ENCODE measurements around the gene ZNF319.
"Not testable (repeated sequence)": the region's sequence is repeated elsewhere in the genome, so short reads cannot be mapped to it uniquely, and the experiment has no call there.

ZNF319 gene

DNA sequence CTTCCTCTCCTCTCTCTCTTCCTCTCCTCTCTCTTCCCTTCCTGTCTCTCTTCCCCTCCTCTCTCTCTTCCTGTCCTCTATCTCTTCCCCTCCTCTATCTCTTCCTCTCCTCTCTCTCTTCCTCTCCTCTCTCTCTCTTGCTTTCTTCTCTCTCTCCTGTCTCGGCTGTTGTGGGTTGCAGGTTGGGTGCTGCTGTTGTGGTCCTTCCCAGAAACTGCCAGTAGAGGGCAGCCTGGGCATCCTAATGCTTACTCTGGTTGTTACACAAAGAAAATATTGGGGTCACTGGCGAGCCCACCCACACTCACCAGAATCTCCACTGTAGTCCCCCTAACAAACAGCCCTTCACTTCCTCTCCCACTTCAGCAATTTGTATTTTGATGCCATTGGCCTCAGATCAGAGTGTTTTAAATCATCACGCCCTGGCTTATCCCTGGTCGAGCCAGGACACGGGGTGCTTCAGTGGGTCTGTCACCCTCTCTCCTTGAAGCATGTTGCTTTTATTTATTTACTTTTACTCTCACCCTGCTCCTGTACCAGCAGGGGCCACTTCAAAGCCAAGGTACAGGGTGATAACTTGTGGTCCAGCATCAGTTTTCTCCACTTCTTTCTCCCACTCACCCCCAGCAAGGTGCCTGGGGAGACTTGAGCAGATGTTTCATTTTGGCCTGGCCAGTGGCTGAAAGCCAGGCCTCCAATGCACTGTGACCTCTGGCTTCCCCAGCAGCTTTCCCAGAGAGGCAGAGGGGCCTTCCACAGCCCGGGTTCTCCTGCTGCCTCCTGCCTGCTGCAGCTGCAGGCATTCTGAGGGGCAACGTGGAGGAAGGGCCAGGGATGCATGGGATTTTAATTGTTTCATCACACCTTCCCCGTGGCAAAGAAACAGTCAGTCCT lies 20.4 kb upstream of the ZNF319 start:
- peak; percentile 66 to 73 for DNase-seq

- no peak for DNase-seq
Measured at GRCh38 chr16:58019866-58020538, 19.5 kb upstream of the ZNF319 start.

- DNase-seq, result no peak
Measured at GRCh38 chr16:58018803-58019202, 18.3 kb upstream of the ZNF319 start.

DNA sequence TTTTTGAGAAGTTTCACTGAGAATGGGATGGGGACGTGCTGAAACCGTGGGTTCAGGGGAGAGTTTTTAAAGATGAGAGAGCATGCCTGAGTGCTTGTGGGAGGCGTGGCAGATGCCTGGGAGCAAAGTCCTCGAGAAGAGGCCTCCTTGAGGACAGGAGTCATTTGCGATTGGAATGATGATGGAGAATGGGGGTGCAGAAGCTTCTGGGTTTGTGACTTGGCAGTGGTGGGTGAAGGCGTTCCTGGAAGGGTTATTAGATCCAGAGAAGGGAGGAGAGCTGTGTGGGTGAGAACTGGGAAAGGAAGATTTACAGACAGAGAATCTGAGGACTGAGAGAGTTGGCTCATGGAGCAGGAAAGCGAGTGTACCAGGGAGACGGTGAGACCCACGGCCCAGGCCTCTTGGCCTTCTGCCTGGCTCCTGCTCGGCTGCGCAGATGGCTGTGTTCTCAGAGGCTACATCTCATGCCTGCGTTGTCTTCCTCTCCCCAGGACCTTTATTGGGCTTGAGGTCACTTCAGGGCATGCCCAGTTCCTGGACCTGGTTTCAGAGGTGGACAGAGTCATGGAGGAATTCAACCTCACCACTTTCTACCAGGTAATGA lies 16.5 kb upstream of the ZNF319 start:
- no peak for DNase-seq

- no peak for DNase-seq
Measured at GRCh38 chr16:58013201-58013956, 12.9 kb upstream of the ZNF319 start.

DNA sequence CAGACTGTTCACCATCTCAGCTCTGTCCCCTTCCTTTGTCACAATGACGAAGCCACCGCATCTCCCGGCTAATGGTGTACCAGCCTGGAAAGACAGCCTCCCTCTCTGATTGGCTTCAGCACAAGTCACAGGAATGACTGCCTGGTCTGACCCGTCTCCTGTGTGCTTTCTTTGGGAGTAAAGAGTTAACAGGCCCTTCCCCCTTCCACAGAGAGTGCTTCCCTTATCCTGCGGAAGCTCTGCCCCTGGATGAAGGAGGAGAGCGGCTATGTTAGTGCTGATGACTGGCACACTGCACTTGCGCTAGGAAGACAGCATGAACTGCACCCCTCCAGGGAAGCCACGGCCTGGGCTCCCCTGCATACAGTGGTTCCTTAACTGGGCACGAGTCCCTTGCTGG lies 12.0 kb upstream of the ZNF319 start:
- DNase-seq, result no peak

DNA sequence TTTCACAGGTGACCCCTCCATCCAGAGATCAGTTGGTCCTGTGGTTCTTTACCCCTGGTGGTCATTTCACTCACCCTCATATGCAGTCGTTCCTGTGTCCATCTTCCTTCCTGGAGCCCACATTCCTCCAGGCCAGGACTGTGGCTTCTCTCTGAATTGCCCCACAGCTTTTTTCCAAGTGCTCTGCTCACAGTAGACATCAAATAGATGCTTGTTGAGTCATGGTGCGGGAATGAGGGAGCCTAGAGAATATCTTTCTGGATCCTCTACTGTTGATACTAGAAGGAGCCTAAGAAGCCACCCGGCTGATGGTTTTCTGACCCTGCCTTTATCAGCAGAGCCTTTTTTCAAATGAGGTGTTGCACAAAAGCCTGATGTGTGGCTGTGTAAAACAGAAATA lies 11.2 kb upstream of the ZNF319 start:
- no peak for DNase-seq

GRCh38 chr16:58010886-58011285 lies 10.4 kb upstream of the ZNF319 start:
- no peak for DNase-seq

DNA sequence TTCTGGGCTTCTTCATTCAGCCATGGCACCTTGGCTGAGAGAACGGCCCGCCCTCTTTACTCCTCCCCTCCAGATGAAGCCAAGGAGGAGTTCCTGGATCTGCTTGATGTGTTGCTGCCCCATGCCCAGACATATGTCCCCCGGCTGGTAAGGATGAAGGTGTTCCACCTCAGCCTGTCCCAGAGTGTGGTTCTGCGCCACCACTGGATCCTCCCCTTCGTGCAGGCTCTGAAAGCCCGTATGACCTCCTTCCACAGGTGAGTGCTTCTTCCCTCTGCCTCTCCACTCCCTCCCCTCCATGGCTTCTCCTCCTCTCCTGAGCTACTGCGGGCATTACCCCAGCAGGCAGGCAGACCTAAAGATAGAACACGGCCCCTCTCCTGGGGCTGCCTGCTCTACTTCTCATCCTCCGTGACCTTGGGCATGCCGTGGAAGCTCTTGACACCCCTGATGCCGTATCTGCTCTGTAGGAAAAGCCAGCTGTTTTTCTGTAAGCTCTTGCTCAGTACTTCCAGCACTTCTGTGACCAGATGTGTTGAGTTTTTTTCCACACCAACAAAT lies 9.5 kb upstream of the ZNF319 start:
- no peak for DNase-seq

DNA sequence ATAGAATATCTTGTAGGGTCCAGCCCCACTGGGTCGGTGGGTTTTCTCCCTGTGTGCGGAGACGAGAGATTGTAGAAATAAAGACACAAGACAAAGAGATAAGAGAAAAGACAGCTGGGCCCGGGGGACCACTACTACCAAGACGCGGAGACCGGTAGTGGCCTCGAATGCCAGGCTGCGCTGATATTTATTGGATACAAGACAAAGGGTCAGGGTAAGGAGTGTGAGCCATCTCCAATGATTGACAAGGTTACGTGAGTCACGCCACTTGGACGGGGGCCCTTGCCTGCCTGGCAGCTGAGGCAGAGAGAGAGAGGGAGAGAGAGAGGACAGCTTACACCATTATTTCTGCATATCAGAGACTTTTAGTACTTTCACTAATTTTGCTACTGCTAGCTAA lies 4.3 kb upstream of the ZNF319 start:
- DNase-seq, result not testable (repeated sequence)

GRCh38 chr16:58002936-58003335 lies 2.5 kb upstream of the ZNF319 start:
- no peak for DNase-seq

GRCh38 chr16:58002416-58002800 lies 1.9 kb upstream of the ZNF319 start:
- no peak for DNase-seq

DNA sequence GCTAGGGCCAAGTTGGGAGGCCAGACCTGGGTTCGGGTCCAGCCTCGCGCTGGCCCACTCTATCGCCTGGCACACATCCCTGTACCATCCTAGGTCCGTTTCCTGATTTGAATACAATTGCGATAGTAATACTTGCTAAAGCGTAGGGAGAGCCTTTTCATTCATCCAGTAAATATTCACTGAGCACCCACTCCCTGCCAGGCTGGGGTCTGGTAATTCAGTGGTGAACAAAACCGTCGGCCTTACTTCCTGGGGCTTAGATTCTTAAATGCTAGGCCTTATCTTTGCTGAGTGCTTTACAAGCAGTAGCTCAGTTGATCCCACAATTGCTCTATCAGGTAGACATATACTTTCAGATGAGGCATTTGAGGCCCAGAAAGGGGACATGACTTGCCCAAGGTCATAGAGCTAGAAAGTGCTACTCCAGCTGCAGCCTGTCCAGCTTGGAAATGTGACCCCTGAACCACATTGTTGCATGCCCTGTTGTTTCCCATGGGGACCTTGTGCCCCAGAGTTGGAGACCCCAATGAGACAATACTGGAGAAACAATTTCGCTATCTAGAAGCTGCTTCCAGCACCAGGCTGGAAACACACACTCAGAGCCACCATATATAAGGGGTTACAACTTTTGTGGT lies 1.4 kb upstream of the ZNF319 start:
- no peak for DNase-seq

DNA sequence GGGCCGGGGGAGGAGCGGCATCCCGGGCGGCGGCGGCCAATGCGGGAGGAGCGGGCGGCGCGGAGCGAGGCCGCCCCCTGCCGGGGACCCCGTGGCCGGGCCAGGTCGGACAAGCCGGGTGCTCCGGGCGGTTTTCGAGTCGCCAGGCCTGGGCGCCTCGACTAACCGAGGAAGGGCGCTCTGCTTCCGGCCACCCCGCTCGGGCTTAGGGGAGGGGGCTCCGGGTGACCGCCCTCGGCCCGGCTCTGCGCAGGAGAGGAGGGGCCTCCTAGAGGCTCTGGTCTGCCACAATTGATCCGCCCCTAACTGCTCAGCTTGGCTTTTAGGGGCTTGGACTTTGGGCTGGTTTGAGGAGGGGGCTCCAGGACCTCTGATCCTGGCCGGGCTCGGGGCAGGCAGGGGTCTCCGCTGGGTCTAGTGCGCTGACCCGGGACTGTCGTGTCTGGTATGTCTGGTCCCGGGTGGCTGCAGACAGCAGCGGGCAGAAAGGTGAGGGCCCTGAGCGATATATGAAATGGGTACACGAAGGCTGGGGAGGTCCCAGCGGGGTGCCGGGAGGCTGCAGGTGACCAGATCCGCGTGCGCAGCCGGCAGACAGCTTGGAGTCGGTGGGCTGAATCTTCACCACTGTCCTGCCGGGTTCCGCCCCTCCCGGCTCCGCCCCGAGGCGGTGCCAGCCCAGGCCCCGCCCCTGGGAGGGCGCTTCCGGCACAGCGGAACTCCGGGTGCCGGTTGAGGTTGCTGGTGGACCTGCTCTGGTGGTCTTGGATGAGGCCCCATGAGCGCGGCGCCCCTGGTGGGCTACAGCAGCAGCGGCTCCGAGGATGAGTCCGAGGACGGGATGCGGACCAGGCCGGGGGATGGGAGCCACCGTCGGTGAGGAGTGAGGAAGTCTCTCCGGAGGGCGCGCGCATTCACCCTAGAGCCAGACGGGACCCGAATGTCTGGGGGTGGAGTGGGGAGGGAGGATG lies 519 bp upstream of the ZNF319 start, which contains the start of gene USB1:
Gene USB1, plus strand, starts transcription at position 702 of the 971 bp plus-strand sequence. Its CDS starts 77 bp downstream, at position 779.
- peak; percentile 79 to 82 for DNase-seq

DNA sequence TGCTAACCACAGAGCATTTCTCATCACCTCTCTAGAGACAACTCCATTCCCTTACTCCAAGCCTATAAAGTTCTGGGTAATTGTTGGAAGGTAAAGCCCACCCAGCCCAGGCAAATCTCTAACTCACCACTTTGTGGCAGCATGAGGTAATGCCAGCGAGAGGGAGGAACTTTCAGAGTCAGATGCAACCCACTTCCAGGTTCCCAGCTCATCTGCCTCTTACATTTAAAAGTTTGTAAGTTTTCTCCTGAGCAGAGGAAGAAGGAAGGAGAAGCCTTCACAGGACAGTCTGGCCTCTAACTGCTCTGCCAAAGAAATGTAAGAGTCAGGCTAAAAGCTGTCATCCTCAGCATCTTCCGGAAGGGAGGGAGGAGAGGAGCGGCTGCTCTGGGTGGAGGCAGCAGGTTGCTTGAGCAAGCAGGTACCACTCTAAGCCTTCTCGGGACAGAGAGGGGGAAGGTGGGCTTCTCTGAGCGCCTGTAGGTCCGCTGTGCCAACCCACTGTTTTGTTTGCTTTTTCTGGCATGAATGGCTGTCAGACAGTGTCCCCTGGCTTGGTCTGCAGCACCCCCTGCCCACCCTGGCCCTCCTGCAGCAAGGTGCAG lies 1.0 kb downstream of the ZNF319 start:
- DNase-seq, result peak in 1 of 2 experiments; percentile 45

DNA sequence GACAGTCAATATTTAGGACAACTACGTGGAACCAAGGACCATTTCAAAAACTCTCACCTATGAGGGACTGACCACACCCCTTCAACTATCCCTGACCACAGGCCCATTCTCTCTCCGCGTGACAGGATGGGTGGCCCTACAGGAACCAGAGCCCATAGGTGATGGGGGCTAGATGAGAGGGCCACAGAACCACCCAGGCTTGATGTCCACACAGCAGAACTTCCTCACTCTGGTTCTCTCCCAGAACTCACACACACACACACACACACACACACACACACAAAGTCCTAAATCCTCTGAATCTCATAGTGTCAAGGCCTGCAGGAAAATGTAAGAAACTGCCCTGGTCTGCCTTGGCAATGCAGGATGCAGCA lies 1.5 kb downstream of the ZNF319 start:
- DNase-seq, result no peak

GRCh38 chr16:57998486-57998885 lies 2.0 kb downstream of the ZNF319 start:
- DNase-seq, result peak; percentile 71 to 76

DNA sequence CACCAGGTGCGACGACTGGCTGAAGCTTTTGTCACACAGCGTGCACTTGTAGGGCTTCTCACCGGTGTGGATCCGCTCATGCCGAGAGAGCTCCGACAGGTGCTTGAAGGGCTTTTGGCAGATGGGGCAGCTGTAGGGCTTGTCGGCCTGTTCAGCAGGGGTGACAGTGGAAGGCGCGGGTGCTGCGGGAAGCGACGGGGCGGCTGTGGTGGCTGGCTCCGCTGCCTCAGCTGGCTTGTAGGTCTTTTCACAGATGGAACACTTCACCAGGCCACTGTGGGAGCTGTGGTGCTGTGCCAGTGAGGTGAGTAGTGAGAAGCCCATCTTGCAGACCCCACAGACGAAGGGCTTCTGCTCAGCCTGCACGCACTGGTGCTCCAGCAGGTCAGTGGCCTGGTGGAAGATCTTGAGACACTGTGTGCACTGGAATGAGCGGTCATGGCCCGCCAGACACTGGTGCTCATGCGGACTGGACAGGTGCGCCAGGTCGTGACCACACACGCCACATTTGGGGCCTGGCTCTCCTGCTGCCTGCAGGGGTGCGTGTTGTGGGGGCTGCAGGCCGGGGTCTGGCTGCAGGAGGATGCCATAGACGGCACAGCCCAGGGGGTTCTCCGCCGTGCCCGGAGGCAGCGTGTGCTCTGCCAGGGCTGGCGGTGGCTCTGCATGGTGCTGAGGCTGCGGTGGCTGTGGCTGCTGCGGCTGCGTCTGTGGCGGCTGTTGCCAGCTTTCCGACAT lies 2.8 kb downstream of the ZNF319 start:
- DNase-seq, result no peak

- no peak for DNase-seq
Measured at GRCh38 chr16:57997176-57997527, 3.3 kb downstream of the ZNF319 start.
